Caco-2 (cell line): ENCODE results near the gene SNCB. TPM values are rescaled to one million over a fixed set of nuclear protein-coding genes. Genes with fewer than 3 reads are reported as not detected.

Experiments used
- BruUV-seq: library from RNA; stranded (reverse); fragments of 400-500 nt; replicated peaks from 2 replicates; lab custom pipeline; 2021; lab: Mats Ljungman, UMichigan
- CTCF ChIA-PET: fragments of 300-600 bp; sonication (Branson Sonifier 250); formaldehyde crosslinking; loops from one replicate; lab custom pipeline; 2022; ENCODE audit warnings: antibody characterized with exemption; lab: Charles Lee
- POLR2A ChIA-PET: fragments of 300-600 bp; sonication (Branson Sonifier 250); formaldehyde crosslinking; loops from one replicate; lab custom pipeline; 2022; ENCODE audit warnings: antibody characterized with exemption; lab: Charles Lee
- DNase-seq, 2 experiments: peaks; one replicate each; pipeline versions ENCODE4 v3.0.0 to v3.0.0-alpha.2; 2020 to 2022
- H3K27me3 ChIP-seq: replicated peaks from 2 replicates; pipeline ENCODE4 v1.6.0; 2011; ENCODE audit warnings: low read length; ENCODE audit not compliant: control insufficient read depth, insufficient read depth
- H3K36me3 ChIP-seq: 2 replicates; pipeline ENCODE4 v1.5.1; 2011; ENCODE audit warnings: low read length; ENCODE audit not compliant: control insufficient read depth, insufficient read depth
- H3K4me1 ChIP-seq: fragments of 250-450 bp; sonication (Bioruptor Pico); 2 replicates; pipeline ENCODE4 v1.5.1; 2020; ENCODE audit warnings: mild to moderate bottlenecking
- H3K4me3 ChIP-seq: 2 replicates; pipeline ENCODE4 v1.5.1; 2011; ENCODE audit warnings: low read depth, mild to moderate bottlenecking, control low read depth, low read length
- H3K9me3 ChIP-seq: fragments of 250-450 bp; sonication (Bioruptor Pico); 2 replicates; pipeline ENCODE4 v1.5.1; 2020; ENCODE audit warnings: mild to moderate bottlenecking, moderate library complexity
- H3K27ac Mint-ChIP-seq: one replicate; pipeline ENCODE4 v1.8.0; 2022; ENCODE audit warnings: mixed read lengths; ENCODE audit not compliant: unreplicated experiment
- H3K27me3 Mint-ChIP-seq: one replicate; pipeline ENCODE4 v1.8.0; 2022; ENCODE audit warnings: mixed read lengths; ENCODE audit not compliant: insufficient read depth, unreplicated experiment
- H3K36me3 Mint-ChIP-seq: one replicate; pipeline ENCODE4 v1.8.0; 2022; ENCODE audit warnings: mild to moderate bottlenecking, mixed read lengths; ENCODE audit not compliant: insufficient read depth, unreplicated experiment
- H3K4me1 Mint-ChIP-seq: one replicate; pipeline ENCODE4 v1.8.0; 2022; ENCODE audit warnings: low read depth, mixed read lengths; ENCODE audit not compliant: unreplicated experiment
- H3K4me3 Mint-ChIP-seq: one replicate; pipeline ENCODE4 v1.8.0; 2022; ENCODE audit warnings: mild to moderate bottlenecking, moderate library complexity, mixed read lengths; ENCODE audit not compliant: unreplicated experiment
- H3K9me3 Mint-ChIP-seq: one replicate; pipeline ENCODE4 v1.8.0; 2022; ENCODE audit warnings: mixed read lengths; ENCODE audit not compliant: unreplicated experiment
- CTCF ChIP-seq, 2 experiments: fragments of 200-600 bp in 1 of 2; IDR thresholded peaks; 1 replicate in 1 of 2; 2 replicates in 1 of 2; pipeline versions ENCODE4 v1.5.1 to v1.8.0; 2011 to 2022; ENCODE audit warnings: antibody characterized with exemption in 1 of 2, control low read depth in 1 of 2, inconsistent platforms in 1 of 2, low read depth in 1 of 2, low read length in 1 of 2, mild to moderate bottlenecking in 1 of 2, moderate library complexity in 1 of 2; ENCODE audit not compliant: insufficient read depth in 1 of 2, severe bottlenecking in 1 of 2, unreplicated experiment in 1 of 2
- intact Hi-C: fragments of 100-400 bp; cut with micrococcal nuclease; formaldehyde crosslinking; loops from one replicate; pipeline ENCODE4 v1.10.0; 2022; ENCODE audit not compliant: unreplicated experiment
- total RNA-seq: library from RNA; stranded (reverse); gene quantifications from 2 replicates; pipeline ENCODE4 v1.2.3, GENCODE V29; 2022

SNCB gene
- total RNA-seq, 1 experiment from 2014 or later = not detected

GRCh38 chr5:176674799-176675198 is 44.5 kb upstream of the SNCB start:
- no peak overlapping the region for H3K4me3 ChIP-seq
- no peak for TF ChIP-seq CTCF (IDR thresholded peaks at IDR 0.05; ENCODE audit: insufficient read depth in 1 of 2, low read depth in 1 of 2, low read length in 1 of 2, severe bottlenecking in 1 of 2, unreplicated experiment in 1 of 2)
- no TSS peak for BruUV-seq
- DNase-seq = no peak
- intact Hi-C loops = no loop called here
- CTCF ChIA-PET = interaction anchor here (0.6 kb wide), 1 partner anchor 14 kb away, joined by 6 read pairs; no protein-coding TSS in a partner anchor
- no peaks in the 10 kb centered on the region for H3K4me1 Mint-ChIP-seq
- no peaks in the 10 kb centered on the region for H3K36me3 ChIP-seq
- no peaks in the 10 kb centered on the region for H3K4me1 ChIP-seq
- no peaks in the 10 kb centered on the region for H3K9me3 ChIP-seq
- POLR2A ChIA-PET = no interaction called here
- H3K36me3 Mint-ChIP-seq = no peaks in the 10 kb centered on the region
- no peak overlapping the region for H3K4me3 Mint-ChIP-seq
- H3K27me3 ChIP-seq = no peaks in the 10 kb centered on the region
- no peak overlapping the region for H3K27ac Mint-ChIP-seq
- no peaks in the 10 kb centered on the region for H3K9me3 Mint-ChIP-seq
- peaks cover 2% of the 10 kb centered on the region for H3K27me3 Mint-ChIP-seq

- Mint-ChIP-seq H3K9me3 (no peaks in the 10 kb centered on the region), H3K4me3 (no peak overlapping the region), H3K27me3 (peaks cover 2% of the 10 kb centered on the region), H3K4me1 (no peaks in the 10 kb centered on the region), H3K36me3 (no peaks in the 10 kb centered on the region), H3K27ac (no peak overlapping the region)
- Histone ChIP-seq H3K9me3 (no peaks in the 10 kb centered on the region), H3K4me3 (no peak overlapping the region), H3K4me1 (no peaks in the 10 kb centered on the region), H3K27me3 (no peaks in the 10 kb centered on the region), H3K36me3 (no peaks in the 10 kb centered on the region)
- no TSS peak for BruUV-seq
- no peak for TF ChIP-seq CTCF (IDR thresholded peaks at IDR 0.05; ENCODE audit: insufficient read depth in 1 of 2, low read depth in 1 of 2, low read length in 1 of 2, severe bottlenecking in 1 of 2, unreplicated experiment in 1 of 2)
- DNase-seq = no peak
- intact Hi-C loops = no loop called here
- POLR2A ChIA-PET = no interaction called here
- CTCF ChIA-PET = interaction anchor here (1.6 kb wide), 1 partner anchor 13 kb away, joined by 5 read pairs; no protein-coding TSS in a partner anchor
These were observed 43.6 kb upstream of the SNCB start for GRCh38 chr5:176673651-176674583.

GRCh38 chr5:176671890-176672747 is 41.8 kb upstream of the SNCB start:
- no peak for DNase-seq
- no peak overlapping the region for H3K27ac Mint-ChIP-seq
- intact Hi-C loops = no loop called here
- no peak overlapping the region for H3K4me3 Mint-ChIP-seq
- no TSS peak for BruUV-seq
- H3K9me3 Mint-ChIP-seq = no peaks in the 10 kb centered on the region
- H3K9me3 ChIP-seq = no peaks in the 10 kb centered on the region
- CTCF ChIA-PET = interaction anchor here (0.9 to 1.6 kb wide), 2 partner anchors 11 to 12 kb away, joined by 3 to 5 read pairs; no protein-coding TSS in a partner anchor
- no peak overlapping the region for H3K4me3 ChIP-seq
- H3K27me3 Mint-ChIP-seq = peaks cover 7% of the 10 kb centered on the region
- no peaks in the 10 kb centered on the region for H3K27me3 ChIP-seq
- H3K4me1 ChIP-seq = no peaks in the 10 kb centered on the region
- no peaks in the 10 kb centered on the region for H3K4me1 Mint-ChIP-seq
- no peaks in the 10 kb centered on the region for H3K36me3 Mint-ChIP-seq
- POLR2A ChIA-PET = no interaction called here
- no peaks in the 10 kb centered on the region for H3K36me3 ChIP-seq
- TF ChIP-seq CTCF (IDR thresholded peaks at IDR 0.05; ENCODE audit: insufficient read depth in 1 of 2, low read depth in 1 of 2, low read length in 1 of 2, severe bottlenecking in 1 of 2, unreplicated experiment in 1 of 2) = no peak
